Rectal smooth muscle tissue (tissue), 1 donor: ENCODE data around the gene SCARF2.

ENCODE experiments used
- H3K27ac ChIP-seq: one replicate; pipeline ENCODE4 v1.7.0; 2013; ENCODE audit warnings: low read depth, low read length, inconsistent platforms
- H3K27me3 ChIP-seq: one replicate; pipeline ENCODE4 v1.7.0; 2013; ENCODE audit warnings: low read length; ENCODE audit not compliant: control insufficient read depth, insufficient read depth
- H3K36me3 ChIP-seq: one replicate; pipeline ENCODE4 v1.7.0; 2013; ENCODE audit warnings: low read length; ENCODE audit not compliant: control insufficient read depth, insufficient read depth
- H3K4me1 ChIP-seq: one replicate; pipeline ENCODE4 v1.7.0; 2013; ENCODE audit warnings: low read length; ENCODE audit not compliant: control insufficient read depth, insufficient read depth
- H3K4me3 ChIP-seq: one replicate; pipeline ENCODE4 v1.7.0; 2013; ENCODE audit warnings: low read length
- H3K9ac ChIP-seq: one replicate; pipeline ENCODE4 v1.7.0; 2013; ENCODE audit warnings: low read length

Gene SCARF2

DNA sequence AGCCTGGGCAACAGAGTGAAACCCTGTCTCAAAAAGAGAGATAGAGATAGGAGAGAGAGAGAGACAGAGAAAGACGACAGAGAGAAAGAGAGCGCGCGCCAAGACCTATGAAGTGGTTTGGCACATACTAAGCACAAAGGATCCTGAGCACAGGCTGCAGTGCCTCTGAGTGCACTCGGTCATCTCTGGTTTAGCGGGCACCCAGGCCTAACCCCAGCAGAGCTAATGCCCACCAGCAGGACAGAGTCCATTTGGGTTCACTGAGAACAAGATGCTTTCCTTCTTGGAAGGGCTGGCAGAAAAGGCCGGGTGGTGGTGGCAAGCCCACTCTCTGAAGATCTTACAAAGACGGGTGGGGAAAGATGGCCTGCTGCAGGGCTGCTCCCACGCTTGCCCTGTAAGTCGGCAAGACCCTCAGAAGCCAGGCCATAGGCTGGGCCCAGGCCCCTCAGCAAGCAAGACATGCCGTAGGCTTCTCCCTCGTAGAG lies 3.3 kb downstream of the SCARF2 start:
- no peak overlapping the region for H3K4me3 ChIP-seq
- H3K27me3 ChIP-seq, result peaks cover 9% of the 10 kb centered on the region
- H3K9ac ChIP-seq, result no peak overlapping the region
- H3K27ac ChIP-seq, result no peak overlapping the region
- H3K4me1 ChIP-seq, result peaks cover 13% of the 10 kb centered on the region
- no peaks in the 10 kb centered on the region for H3K36me3 ChIP-seq

DNA sequence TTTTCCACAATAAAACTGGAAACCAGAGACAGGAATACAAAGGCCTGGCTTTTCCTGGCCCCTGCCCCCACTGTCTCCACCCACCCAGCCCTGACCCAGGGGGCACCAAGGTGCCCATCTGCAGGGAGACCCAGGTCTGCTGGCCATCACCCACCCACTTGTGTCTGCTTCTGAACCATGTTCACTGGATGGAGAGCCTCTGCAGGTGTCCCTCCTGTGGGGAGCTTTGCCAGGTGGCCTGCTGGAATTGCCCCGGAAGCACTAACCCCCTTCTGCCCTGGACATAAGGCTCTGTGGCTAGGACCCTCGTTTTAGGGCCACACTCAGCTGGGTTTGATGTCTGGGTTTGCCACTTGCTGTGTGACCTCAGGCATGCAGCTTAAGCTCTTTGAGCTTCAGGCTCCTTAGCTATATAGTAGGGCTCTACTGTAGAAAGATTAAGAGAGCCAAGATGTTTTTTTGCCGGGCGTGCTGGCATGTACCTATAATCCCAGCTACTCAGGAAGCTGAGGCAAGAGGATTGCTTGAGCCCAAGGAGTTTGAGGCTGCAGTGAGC lies 3.9 kb downstream of the SCARF2 start:
- peaks cover 9% of the 10 kb centered on the region for H3K27me3 ChIP-seq
- H3K36me3 ChIP-seq, result no peaks in the 10 kb centered on the region

DNA sequence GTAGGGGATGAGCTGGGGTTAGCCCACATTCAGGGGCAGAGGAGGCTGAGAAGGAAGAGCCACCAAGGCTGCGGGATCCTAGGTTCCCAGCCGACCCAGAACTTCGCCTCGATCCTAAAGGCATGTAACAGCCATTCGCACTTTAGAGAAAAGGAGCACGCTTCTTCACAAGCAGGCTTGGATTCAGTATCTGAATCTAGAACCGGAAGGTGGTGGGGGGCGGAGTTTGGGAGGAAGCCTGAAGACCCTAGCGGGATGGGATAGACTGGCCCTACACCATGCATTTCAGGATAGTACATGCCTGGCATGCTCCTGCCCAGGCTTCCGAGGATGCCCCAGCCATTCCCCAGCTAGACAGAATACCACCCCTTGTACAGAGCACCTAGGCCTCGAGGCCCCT lies 4.4 kb downstream of the SCARF2 start:
- Histone ChIP-seq H3K27ac (no peak overlapping the region), H3K27me3 (peaks cover 9% of the 10 kb centered on the region), H3K36me3 (no peaks in the 10 kb centered on the region), H3K4me3 (no peak overlapping the region), H3K9ac (no peak overlapping the region), H3K4me1 (peaks cover 13% of the 10 kb centered on the region)

More for the DNA sequence above, 3.9 kb downstream of the SCARF2 start:
- H3K4me1 ChIP-seq, result peaks cover 13% of the 10 kb centered on the region
- H3K9ac ChIP-seq, result no peak overlapping the region
- no peak overlapping the region for H3K4me3 ChIP-seq
- no peak overlapping the region for H3K27ac ChIP-seq

DNA sequence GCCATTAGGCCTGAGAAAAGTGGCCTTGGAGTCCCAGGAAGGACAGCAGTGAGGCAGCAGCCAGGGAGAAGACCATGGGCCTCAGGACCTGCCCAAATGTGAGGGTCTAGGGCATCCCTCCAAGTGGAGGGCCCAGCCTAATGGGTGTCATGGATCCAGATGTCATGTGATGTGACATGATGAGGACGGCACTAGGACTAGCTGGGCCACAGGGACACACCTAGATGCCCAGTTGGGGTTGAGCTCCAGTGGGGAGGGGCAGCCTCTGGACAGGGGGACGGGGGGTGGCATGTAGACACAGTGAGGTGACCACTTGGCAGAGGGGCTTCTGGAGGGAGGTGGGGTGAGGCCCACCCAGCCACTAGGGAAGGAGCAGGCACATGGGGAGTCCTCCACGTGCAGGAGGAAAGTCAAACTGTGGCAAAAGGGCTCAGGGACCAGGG lies 5.4 kb downstream of the SCARF2 start:
- H3K4me3 ChIP-seq, result no peak overlapping the region
- H3K36me3 ChIP-seq, result no peaks in the 10 kb centered on the region
- no peak overlapping the region for H3K9ac ChIP-seq
- peaks cover 13% of the 10 kb centered on the region for H3K4me1 ChIP-seq
- peaks cover 9% of the 10 kb centered on the region for H3K27me3 ChIP-seq
- no peak overlapping the region for H3K27ac ChIP-seq

DNA sequence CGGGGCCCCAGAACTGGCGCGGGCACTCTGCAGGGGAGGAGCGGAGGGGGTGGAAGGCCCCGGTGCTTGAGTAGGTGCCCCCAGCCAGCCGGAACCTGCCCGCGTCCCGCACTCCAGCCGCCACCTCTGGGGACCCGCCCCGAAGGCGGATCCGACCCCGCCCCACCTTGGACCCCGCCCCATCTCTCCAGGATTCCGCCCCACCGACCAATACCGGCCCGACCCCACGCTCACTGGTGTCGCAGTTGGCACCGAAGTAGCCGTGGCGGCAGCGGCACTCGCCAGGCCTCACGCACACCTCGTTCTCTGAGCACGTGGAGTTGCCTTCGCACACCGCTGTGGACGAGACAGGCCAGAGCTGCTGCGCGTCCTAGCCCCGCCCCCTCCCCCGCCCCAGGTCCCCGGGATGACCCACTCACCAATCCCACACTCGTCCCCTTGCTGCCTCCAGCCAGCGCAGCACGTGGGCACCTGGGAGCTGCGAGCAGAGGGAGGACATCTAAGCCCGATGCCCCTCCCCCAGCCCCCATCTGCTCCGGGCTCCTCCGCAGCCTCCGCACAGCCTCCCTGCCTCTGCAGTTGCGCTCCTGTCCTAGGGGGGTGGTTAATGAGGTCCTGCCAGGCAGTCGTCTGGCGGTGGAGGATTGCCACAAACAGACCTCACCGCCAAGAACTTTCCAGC lies 6.0 kb downstream of the SCARF2 start:
- Histone ChIP-seq H3K27ac (no peak overlapping the region), H3K36me3 (peaks cover 2% of the 10 kb centered on the region), H3K4me1 (peaks cover 8% of the 10 kb centered on the region), H3K9ac (no peak overlapping the region), H3K4me3 (peak overlapping the region; percentile 58), H3K27me3 (peaks cover 13% of the 10 kb centered on the region)

DNA sequence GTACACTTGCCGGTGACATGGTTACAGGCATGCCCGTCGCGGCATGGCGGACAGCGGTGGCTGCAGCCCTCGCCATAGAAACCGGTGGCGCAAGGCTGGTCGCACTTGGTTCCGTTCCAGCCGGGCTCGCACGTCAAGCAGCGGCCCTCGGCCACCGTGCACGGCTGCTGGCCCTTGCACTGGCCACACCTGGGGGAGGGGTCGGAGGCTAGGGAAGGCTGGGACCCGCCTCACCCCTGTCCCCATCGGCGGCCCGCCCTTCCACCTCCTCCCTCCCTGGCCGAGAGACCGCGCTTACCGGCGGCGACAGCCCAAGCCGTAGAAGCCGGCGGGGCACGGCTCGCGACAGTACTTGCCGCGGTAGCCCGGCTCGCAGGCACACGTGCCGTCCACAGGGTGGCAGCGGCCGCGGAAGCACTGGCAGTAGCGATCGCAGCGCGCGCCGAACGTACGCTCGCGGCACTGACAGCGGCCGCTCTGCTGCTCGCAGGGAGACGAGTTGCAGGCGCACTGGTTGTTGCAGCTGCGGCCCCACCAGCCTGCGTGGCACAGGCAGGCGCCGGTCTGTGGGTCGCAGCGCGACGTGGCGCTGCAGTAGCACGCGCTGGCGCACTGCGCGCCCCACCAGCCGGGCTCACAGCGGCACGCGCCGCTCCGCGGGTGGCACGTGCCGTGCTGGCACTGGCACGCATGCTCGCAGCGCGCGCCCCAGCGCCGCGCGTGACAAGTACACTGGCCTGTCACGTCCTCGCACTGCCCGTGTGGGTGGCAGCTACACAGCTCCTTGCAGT lies 6.7 kb downstream of the SCARF2 start:
- peaks cover 6% of the 10 kb centered on the region for H3K4me1 ChIP-seq
- H3K9ac ChIP-seq, result no peak overlapping the region
- peaks cover 15% of the 10 kb centered on the region for H3K27me3 ChIP-seq
- H3K36me3 ChIP-seq, result peaks cover 2% of the 10 kb centered on the region
- no peak overlapping the region for H3K27ac ChIP-seq
- H3K4me3 ChIP-seq, result peak overlapping the region; percentile 58

DNA sequence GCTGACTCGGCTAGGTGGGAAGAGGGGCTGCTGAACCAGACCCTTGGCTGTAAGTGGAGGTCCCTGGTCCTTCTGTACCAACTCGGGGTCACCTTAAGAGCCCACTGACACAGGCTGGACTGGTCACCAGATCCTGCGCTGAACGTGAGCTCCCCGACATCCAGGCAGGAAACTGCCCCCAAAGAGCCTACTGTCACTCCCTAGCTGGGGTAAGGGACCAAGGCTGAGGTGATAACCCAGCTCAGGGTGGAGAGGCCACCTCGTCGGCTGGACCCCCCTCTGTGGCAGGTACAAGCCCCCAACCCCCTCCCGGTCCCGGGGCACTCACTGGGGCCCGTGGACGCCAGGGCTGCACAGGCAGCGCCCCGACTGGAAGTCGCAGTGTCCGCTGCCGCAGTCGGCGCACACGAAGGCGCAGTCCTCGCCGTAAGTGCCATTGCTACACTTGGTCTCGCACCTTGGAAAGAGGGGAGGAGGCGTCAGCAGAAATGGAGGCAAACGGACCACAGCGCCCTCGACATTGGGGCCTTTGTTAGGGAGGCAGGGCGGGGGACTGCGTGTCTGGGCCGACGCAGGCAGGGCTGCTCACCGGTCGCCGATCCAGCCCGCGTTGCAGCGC lies 7.4 kb downstream of the SCARF2 start:
- H3K9ac ChIP-seq, result no peak overlapping the region
- peaks cover 14% of the 10 kb centered on the region for H3K27me3 ChIP-seq
- no peak overlapping the region for H3K27ac ChIP-seq
- peak overlapping the region; percentile 58 for H3K4me3 ChIP-seq
- peaks cover 2% of the 10 kb centered on the region for H3K4me1 ChIP-seq
- H3K36me3 ChIP-seq, result peaks cover 2% of the 10 kb centered on the region

DNA sequence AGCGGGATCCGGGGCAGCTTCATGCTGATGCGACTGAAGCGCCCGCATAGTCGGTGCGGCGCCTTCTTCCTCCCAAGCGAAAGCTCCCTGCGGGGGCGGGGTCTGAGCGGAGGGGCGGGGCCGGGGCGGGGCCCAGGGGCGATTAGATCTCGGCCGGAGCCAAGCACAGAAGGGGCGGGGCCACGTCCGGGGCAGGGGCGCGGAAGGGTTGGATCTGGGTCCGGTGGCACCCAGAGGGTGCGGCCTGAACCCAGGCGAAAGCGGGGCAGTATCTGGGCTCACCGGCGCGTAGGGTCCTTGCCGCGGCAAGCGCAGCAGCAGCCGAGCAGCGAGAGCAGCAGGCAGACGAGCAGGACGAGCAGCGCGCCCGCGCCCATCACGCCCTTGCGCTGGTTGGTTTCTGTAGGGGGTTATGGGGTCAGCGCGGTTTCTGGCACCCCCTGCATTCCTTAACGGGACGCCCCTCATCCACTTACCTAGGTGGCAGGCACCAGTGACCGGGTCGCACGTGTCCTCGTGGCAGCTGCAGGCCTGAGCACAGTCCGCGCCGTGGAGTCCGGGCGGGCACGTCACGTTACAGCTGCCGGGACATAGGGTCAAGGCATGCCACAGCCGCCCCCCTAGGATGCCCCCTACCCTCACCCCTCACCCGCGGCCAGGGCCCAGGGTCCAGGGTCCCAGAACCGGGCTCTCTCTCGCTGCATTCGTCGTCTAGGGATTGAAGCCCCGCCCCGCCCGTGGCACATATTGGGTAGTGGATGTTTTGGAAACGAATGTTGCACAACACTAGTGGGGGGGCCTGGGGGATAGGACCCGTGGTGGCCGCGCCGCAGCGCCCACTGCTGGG lies 8.1 kb downstream of the SCARF2 start:
- Histone ChIP-seq H3K27me3 (peaks cover 16% of the 10 kb centered on the region), H3K4me3 (peak overlapping the region; percentile 50), H3K4me1 (peaks cover 4% of the 10 kb centered on the region), H3K36me3 (peaks cover 2% of the 10 kb centered on the region), H3K27ac (no peak overlapping the region), H3K9ac (no peak overlapping the region)

DNA sequence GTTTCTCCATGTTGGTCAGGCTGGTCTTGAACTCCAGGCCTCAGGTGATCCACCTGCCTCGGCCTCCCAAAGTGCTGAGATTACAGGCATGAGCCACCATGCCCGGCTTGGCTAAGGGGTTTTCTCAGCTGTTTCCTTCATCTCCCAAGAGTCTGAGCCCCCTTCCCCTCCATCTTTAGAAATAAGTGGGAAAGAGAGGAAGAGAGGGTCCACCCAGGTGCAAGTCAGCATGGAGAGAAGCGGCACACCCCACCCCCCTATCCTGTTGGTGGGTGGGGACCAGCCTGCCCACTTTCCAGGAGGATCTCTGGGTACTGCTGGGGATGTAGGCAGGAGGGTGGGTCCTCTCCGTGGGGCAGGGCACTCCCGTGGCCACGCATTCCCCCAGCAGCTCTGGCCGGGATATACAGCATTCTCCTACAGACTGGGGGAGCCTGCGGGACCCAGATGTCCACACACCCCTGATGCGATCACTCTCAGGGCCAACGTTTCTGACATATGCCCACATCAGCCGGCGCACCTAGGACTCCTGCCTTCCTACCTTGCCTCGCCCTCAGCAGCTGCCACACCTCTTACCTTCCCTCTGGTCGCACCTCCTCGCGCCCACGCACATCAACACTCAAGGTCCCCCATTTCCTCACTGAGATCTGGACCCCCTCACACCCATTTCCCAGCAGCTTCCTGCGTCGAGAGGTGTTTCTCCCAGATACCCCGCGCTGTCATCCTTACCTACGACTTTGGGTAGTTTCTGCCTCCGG lies 8.9 kb downstream of the SCARF2 start:
- Histone ChIP-seq H3K27ac (no peak overlapping the region), H3K27me3 (peaks cover 16% of the 10 kb centered on the region), H3K4me1 (peaks cover 6% of the 10 kb centered on the region), H3K9ac (no peak overlapping the region), H3K4me3 (peak overlapping the region; percentile 45), H3K36me3 (peaks cover 2% of the 10 kb centered on the region)

DNA sequence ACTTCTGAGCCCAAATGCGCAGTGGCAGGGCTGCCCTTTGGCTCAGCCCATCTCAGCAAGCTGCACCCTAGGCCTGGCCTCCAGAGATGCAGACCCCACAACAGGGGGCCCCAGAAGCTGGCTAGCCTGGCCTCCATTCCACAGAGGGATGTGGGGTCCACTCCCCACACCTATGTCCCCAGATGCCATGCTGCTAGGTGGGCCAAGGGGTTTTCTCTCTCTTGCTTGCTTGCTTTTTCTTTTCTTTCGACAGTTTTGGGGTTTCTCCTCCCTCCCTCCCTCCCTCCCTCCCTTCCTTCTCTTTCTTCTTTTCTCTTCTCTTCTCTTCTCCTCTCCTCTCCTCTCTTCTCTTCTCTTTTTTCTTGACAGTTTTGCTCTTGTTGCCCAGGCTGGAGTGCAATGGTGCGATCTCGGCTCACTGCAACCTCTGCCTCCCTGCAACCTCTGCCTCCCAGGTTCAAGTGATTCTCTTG lies 9.6 kb downstream of the SCARF2 start:
- peaks cover 2% of the 10 kb centered on the region for H3K36me3 ChIP-seq
- H3K4me1 ChIP-seq, result peaks cover 10% of the 10 kb centered on the region
- no peak overlapping the region for H3K4me3 ChIP-seq
- no peak overlapping the region for H3K9ac ChIP-seq
- H3K27ac ChIP-seq, result no peak overlapping the region
- peaks cover 16% of the 10 kb centered on the region for H3K27me3 ChIP-seq
